HG03159 (cell line): ENCODE measurements around the gene LACRT.
A peak's percentile ranks its signal among the peaks of the same experiment; 100 is the strongest.
"Not testable (repeated sequence)": the region's sequence is repeated elsewhere in the genome, so short reads cannot be mapped to it uniquely, and the experiment has no call there.

Experiments
- ATAC-seq: cut with Tn5 transposase; IDR thresholded peaks from one replicate; pipeline ENCODE4 v1.9.1; 2021; ENCODE audit warnings: mild to moderate bottlenecking, moderate library complexity; ENCODE audit not compliant: unreplicated experiment

LACRT gene

GRCh38 chr12:54634795-54635194 is at the start of gene LACRT:
TSS of gene LACRT (minus strand) at chr12:54634895. CDS start at chr12:54634841, 54 bp downstream.
- ATAC-seq: no peak

GRCh38 chr12:54683398-54683797 is 48.7 kb upstream of the LACRT start:
- ATAC-seq: no peak

- ATAC-seq: no peak
Measured at GRCh38 chr12:54682674-54683073, 48.0 kb upstream of the LACRT start.

- ATAC-seq: peak; percentile 82
Measured at GRCh38 chr12:54680374-54680773, 45.7 kb upstream of the LACRT start.

GRCh38 chr12:54678131-54678530 is 43.4 kb upstream of the LACRT start:
- no peak for ATAC-seq

- ATAC-seq: no peak
Measured at GRCh38 chr12:54667945-54668344, 33.2 kb upstream of the LACRT start.

GRCh38 chr12:54666008-54666407 is 31.3 kb upstream of the LACRT start:
- no peak for ATAC-seq

- not testable (repeated sequence) for ATAC-seq
Measured at GRCh38 chr12:54665022-54665635, 30.4 kb upstream of the LACRT start.

GRCh38 chr12:54663603-54664002 is 28.9 kb upstream of the LACRT start:
- ATAC-seq: no peak

GRCh38 chr12:54662026-54662425 is 27.3 kb upstream of the LACRT start:
- no peak for ATAC-seq

GRCh38 chr12:54661048-54661447 is 26.4 kb upstream of the LACRT start:
- ATAC-seq: no peak

GRCh38 chr12:54660320-54660962 is 25.7 kb upstream of the LACRT start:
- ATAC-seq: no peak

- ATAC-seq: peak; percentile 79
Measured at GRCh38 chr12:54658306-54659264, 23.9 kb upstream of the LACRT start.

GRCh38 chr12:54657105-54657607 is 22.5 kb upstream of the LACRT start:
- no peak for ATAC-seq

- no peak for ATAC-seq
Measured at GRCh38 chr12:54654926-54655325, 20.2 kb upstream of the LACRT start.

- no peak for ATAC-seq
Measured at GRCh38 chr12:54653025-54653424, 18.3 kb upstream of the LACRT start.

- no peak for ATAC-seq
Measured at GRCh38 chr12:54650889-54651288, 16.2 kb upstream of the LACRT start.

GRCh38 chr12:54650409-54650808 is 15.7 kb upstream of the LACRT start:
- ATAC-seq: no peak

GRCh38 chr12:54649825-54650224 is 15.1 kb upstream of the LACRT start:
- no peak for ATAC-seq

GRCh38 chr12:54648265-54648664 is 13.6 kb upstream of the LACRT start, which contains the start of gene DCD:
TSS of gene DCD (minus strand) at chr12:54648365. CDS start at chr12:54648303, 62 bp downstream.
- no peak for ATAC-seq

GRCh38 chr12:54641554-54641953 is 6.9 kb upstream of the LACRT start:
- no peak for ATAC-seq
